A549 (cell line): ENCODE results near the gene UNC13A. TPM values are rescaled to one million over a fixed set of nuclear protein-coding genes. Genes with fewer than 3 reads are reported as not detected.

Experiments used
- ATAC-seq, 2 experiments: fragments of 200-7000 bp in 1 of 2; fragments of >200 bp in 1 of 2; cut with Nextera tagmentation in 1 of 2; cut with Tn5 transposase in 1 of 2; 3 replicates each; pipeline versions ENCODE4 v1.8.0 to v1.9.1; 2018 to 2020; ENCODE audit warnings: mild to moderate bottlenecking in 1 of 2, moderate library complexity in 1 of 2
- CTCF ChIA-PET: fragments of 300-600 bp; sonication (Branson Sonifier 250); formaldehyde crosslinking; extraction: SDS; loops from one replicate; lab custom pipeline; 2021; ENCODE audit warnings: antibody characterized with exemption, inconsistent platforms; lab: Yijun Ruan, JAX
- POLR2A ChIA-PET: fragments of 350-600 bp; formaldehyde crosslinking; extraction: SDS; loops from one replicate; lab custom pipeline; 2021; ENCODE audit warnings: antibody characterized with exemption, inconsistent platforms; lab: Yijun Ruan, JAX
- DNase-seq, 2 experiments: peaks; one replicate each; pipeline versions ENCODE4 v3.0.0 to v3.0.0-alpha.2; 2011 to 2016; ENCODE audit warnings: low read depth in 1 of 2, low spot score in 1 of 2
- FAIRE-seq: peaks from 2 replicates; lab custom pipeline; 2011; peaks lifted over from hg19 to GRCh38; lab: Jason Lieb, UNC
- H3K27ac ChIP-seq, 2 experiments: fragments of >200 bp; sonication (Bioruptor Twin); formaldehyde crosslinking; 3 replicates each; pipeline ENCODE4 v1.5.1; 2016 to 2017
- H3K4me1 ChIP-seq: fragments of >200 bp; sonication (Bioruptor Twin); formaldehyde crosslinking; 3 replicates; pipeline ENCODE4 v1.6.1; 2016
- H3K4me2 ChIP-seq: fragments of >200 bp; sonication (Bioruptor Twin); formaldehyde crosslinking; 3 replicates; pipeline ENCODE4 v1.6.1; 2016
- H3K4me3 ChIP-seq: fragments of >200 bp; sonication (Bioruptor Twin); formaldehyde crosslinking; 3 replicates; pipeline ENCODE4 v1.5.1; 2016
- H3K9me3 ChIP-seq: fragments of >200 bp; sonication (Bioruptor Twin); formaldehyde crosslinking; 3 replicates; pipeline ENCODE4 v1.6.1; 2016
- BCL3 ChIP-seq: fragments of >200 bp; sonication (Bioruptor Twin); formaldehyde crosslinking; IDR thresholded peaks from 3 replicates; pipeline ENCODE4 v1.6.1; 2016
- CBX2 ChIP-seq: fragments of 200-600 bp; sonication (generic); IDR thresholded peaks from 2 replicates; pipeline ENCODE4 v1.6.1; 2016; ENCODE audit warnings: low read depth, mild to moderate bottlenecking, borderline replicate concordance
- EHF ChIP-seq: fragments of 250-450 bp; sonication (Bioruptor Pico); IDR thresholded peaks from 2 replicates; pipeline ENCODE4 v1.5.0; 2020; ENCODE audit warnings: mild to moderate bottlenecking
- FOSL2 ChIP-seq, 2 experiments: fragments of 450-650 bp in 1 of 2; fragments of >200 bp in 1 of 2; sonication (Bioruptor Twin) in 1 of 2; formaldehyde crosslinking; IDR thresholded peaks; 2 replicates each; pipeline versions ENCODE4 v1.5.0 to v1.6.1; 2016 to 2020; ENCODE audit warnings: mild to moderate bottlenecking in 1 of 2, moderate library complexity in 1 of 2
- GATA3 ChIP-seq: IDR thresholded peaks from 2 replicates; pipeline ENCODE4 v1.6.1; 2012; ENCODE audit warnings: borderline replicate concordance
- HDAC2 ChIP-seq: fragments of 200-600 bp; sonication (generic); IDR thresholded peaks from 2 replicates; pipeline ENCODE4 v1.6.1; 2016
- JUN ChIP-seq, 2 experiments: fragments of >200 bp; sonication (Bioruptor Twin); formaldehyde crosslinking; IDR thresholded peaks; 2 replicates in 1 of 2; 3 replicates in 1 of 2; pipeline ENCODE4 v1.6.1; 2016 to 2017
- KDM1A ChIP-seq: fragments of 200-600 bp; sonication (generic); IDR thresholded peaks from 2 replicates; pipeline ENCODE4 v1.6.1; 2016; ENCODE audit warnings: low read depth, mild to moderate bottlenecking
- MAFK ChIP-seq: fragments of 450-650 bp; IDR thresholded peaks from 2 replicates; pipeline ENCODE4 v1.6.1; 2014; ENCODE audit not compliant: partially characterized antibody
- NFE2L2 ChIP-seq: fragments of 150-350 bp; conservative IDR thresholded peaks from 2 replicates; pipeline ENCODE4 v1.6.1; 2014; ENCODE audit warnings: low read length
- NPAS2 ChIP-seq: fragments of 250-450 bp; sonication (Bioruptor Pico); IDR thresholded peaks from 2 replicates; pipeline ENCODE4 v1.8.0; 2022; ENCODE audit warnings: mild to moderate bottlenecking, moderate library complexity, borderline replicate concordance
- NR3C1 ChIP-seq: fragments of >200 bp; sonication (Bioruptor Twin); formaldehyde crosslinking; IDR thresholded peaks from 3 replicates; pipeline ENCODE4 v1.6.1; 2017
- PHF8 ChIP-seq: fragments of 200-600 bp; sonication (generic); IDR thresholded peaks from 2 replicates; pipeline ENCODE4 v1.6.1; 2016; ENCODE audit warnings: low read depth, mild to moderate bottlenecking, antibody characterized with exemption, moderate library complexity, borderline replicate concordance
- POLR2A ChIP-seq: IDR thresholded peaks from 2 replicates; pipeline ENCODE4 v1.6.1; 2012; ENCODE audit warnings: mild to moderate bottlenecking, low read length
- RARB ChIP-seq: fragments of 250-450 bp; sonication (Bioruptor Pico); IDR thresholded peaks from 2 replicates; pipeline ENCODE4 v1.8.0; 2021; ENCODE audit warnings: mild to moderate bottlenecking, moderate library complexity
- RNF2 ChIP-seq: fragments of 200-600 bp; sonication (generic); IDR thresholded peaks from 2 replicates; pipeline ENCODE4 v1.6.1; 2016; ENCODE audit warnings: low read depth, mild to moderate bottlenecking, antibody characterized with exemption, moderate library complexity, borderline replicate concordance
- SMC3 ChIP-seq: fragments of >200 bp; sonication (Bioruptor Twin); formaldehyde crosslinking; IDR thresholded peaks from 3 replicates; pipeline ENCODE4 v1.6.1; 2018; ENCODE audit warnings: inconsistent platforms
- ZC3H11A ChIP-seq: fragments of 450-650 bp; IDR thresholded peaks from 2 replicates; pipeline ENCODE4 v1.6.1; 2014; ENCODE audit warnings: antibody characterized with exemption, mild to moderate bottlenecking
- ZFP36 ChIP-seq: fragments of 450-650 bp; IDR thresholded peaks from 2 replicates; pipeline ENCODE4 v1.6.1; 2014; ENCODE audit warnings: borderline replicate concordance; ENCODE audit not compliant: partially characterized antibody
- WGBS: methylation state at CpG from one replicate; pipeline ENCODE4 v1.1.6; 2017; ENCODE audit errors: missing lambda C conversion rate; 5-methylcytosine and 5-hydroxymethylcytosine counted together
- polyA plus RNA-seq, 4 experiments: library from polyadenylated mRNA; depleted of rRNA in 3 of 4; stranded (reverse); fragments of >200 nt; fragmentation: RNase III in 1 of 4; extraction: RNeasy Plus Mini Kit Qiagen cat#74134 plus additional on column Dnase treatment in 1 of 4; gene quantifications; 2 replicates in 3 of 4; 3 replicates in 1 of 4; pipeline ENCODE4 v1.2.3, GENCODE V29; 2011 to 2017
- TF ChIP-seq, protein P1 (sequence below): fragments of 250-450 bp; sonication (Bioruptor Pico); IDR thresholded peaks from 2 replicates; pipeline ENCODE4 v1.5.0; 2020; ENCODE audit warnings: low read depth, mild to moderate bottlenecking, moderate library complexity
- TF ChIP-seq, protein P2 (sequence below): IDR thresholded peaks from 2 replicates; pipeline ENCODE4 v1.6.1; 2012; ENCODE audit warnings: low read depth, borderline replicate concordance

UNC13A gene
- polyA plus RNA-seq, 2 of the 4 experiments (the other 2 are of a cell fraction): 3.1 to 4.2 TPM

DNA sequence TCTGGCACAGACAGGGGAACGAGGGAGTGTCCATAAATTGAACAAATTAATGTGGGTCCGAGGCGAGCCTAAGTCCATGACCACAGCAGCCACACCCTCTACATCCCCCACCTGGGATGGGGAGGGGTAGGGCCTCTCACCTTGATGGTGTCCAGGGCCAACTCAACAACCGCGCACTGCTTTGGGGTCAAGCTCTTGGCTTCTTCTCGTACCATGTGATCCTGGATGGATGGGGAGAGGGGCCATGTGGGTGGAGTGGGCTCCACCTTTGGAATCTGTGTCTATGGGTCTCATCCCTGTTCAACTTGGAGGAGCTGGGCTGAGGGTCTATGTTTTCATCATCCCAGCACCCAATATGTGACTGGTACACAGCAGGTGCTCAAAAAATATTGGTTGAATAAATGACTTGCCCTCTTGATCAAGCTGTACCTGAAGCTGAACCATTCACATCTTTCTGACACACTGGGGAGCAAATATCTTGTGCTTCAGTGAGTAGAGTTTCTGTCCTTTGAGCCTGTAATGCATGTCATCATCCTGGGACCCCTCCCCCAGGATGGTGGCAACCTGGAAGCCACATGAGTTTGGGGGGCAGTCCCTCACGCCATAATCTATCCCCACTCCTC lies 69.8 kb downstream of the UNC13A start (continued):
- TF ChIP-seq, protein P1, sequence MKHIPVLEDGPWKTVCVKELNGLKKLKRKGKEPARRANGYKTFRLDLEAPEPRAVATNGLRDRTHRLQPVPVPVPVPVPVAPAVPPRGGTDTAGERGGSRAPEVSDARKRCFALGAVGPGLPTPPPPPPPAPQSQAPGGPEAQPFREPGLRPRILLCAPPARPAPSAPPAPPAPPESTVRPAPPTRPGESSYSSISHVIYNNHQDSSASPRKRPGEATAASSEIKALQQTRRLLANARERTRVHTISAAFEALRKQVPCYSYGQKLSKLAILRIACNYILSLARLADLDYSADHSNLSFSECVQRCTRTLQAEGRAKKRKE (CRISPR knock-in tag): no peak
- TF ChIP-seq CBX2 (no peak), NFE2L2 (no peak), BCL3 (no peak), RARB (CRISPR knock-in tag) (no peak)

- DNase-seq (no peak), ATAC-seq (no peak), FAIRE-seq (no peak)
- Histone ChIP-seq H3K9me3 (no peaks in the 10 kb centered on the region), H3K27ac (no peak overlapping the region), H3K4me2 (no peak overlapping the region), H3K4me3 (no peak overlapping the region), H3K4me1 (peaks cover 5% of the 10 kb centered on the region; the same call in 1 of the 3 replicates)
- ChIA-PET POLR2A (interaction anchor here (0.6 kb wide), 1 partner anchor 241 kb away, joined by 4 read pairs; no protein-coding TSS in a partner anchor), CTCF (no interaction called here)
- TF ChIP-seq HDAC2: no peak
- no peak for TF ChIP-seq EHF
- TF ChIP-seq RARB (CRISPR knock-in tag): no peak
- TF ChIP-seq POLR2A: no peak
- no peak for TF ChIP-seq PHF8
- TF ChIP-seq JUN (IDR thresholded peaks at IDR 0.05): no peak
- TF ChIP-seq KDM1A: no peak
- TF ChIP-seq NR3C1: no peak
- no peak for TF ChIP-seq SMC3
- TF ChIP-seq RNF2: no peak
- TF ChIP-seq, protein P2, sequence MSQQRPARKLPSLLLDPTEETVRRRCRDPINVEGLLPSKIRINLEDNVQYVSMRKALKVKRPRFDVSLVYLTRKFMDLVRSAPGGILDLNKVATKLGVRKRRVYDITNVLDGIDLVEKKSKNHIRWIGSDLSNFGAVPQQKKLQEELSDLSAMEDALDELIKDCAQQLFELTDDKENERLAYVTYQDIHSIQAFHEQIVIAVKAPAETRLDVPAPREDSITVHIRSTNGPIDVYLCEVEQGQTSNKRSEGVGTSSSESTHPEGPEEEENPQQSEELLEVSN: no peak
- no peak for TF ChIP-seq NPAS2 (CRISPR knock-in tag)
- TF ChIP-seq MAFK: no peak
- no peak for TF ChIP-seq GATA3
- TF ChIP-seq ZFP36: no peak
- WGBS: 86% methylated on average over 7 of the region's 7 CpGs
These were observed 70.4 kb downstream of the UNC13A start for GRCh38 chr19:17617807-17618192.

- DNase-seq: peak; percentile 36 to 81
- ChIA-PET CTCF (interaction anchor here (1.0 kb wide), 1 partner anchor 10 kb away, joined by 3 read pairs; no protein-coding TSS in a partner anchor), POLR2A (interaction anchor here (0.6 kb wide), 2 partner anchors 242 to 404 kb away, joined by 3 to 4 read pairs; no protein-coding TSS in a partner anchor)
These were observed 71.0 kb downstream of the UNC13A start for GRCh38 chr19:17616961-17617806.

More at GRCh38 chr19:17616961-17617806, 71.0 kb downstream of the UNC13A start:
- Histone ChIP-seq H3K27ac (0 out of 6 replicates have a peak overlapping the region, but pooled peaks of 1 of the 2 experiments have one; percentile 21), H3K4me2 (no peak overlapping the region), H3K9me3 (no peaks in the 10 kb centered on the region), H3K4me1 (peaks cover 5% of the 10 kb centered on the region; the same call in 1 of the 3 replicates), H3K4me3 (no peak overlapping the region)
- TF ChIP-seq FOSL2 (IDR thresholded peaks at IDR 0.05) (no peak), FOSL2 (CRISPR knock-in tag; IDR thresholded peaks at IDR 0.05) (peak; percentile 56), ZC3H11A (no peak), RNF2 (no peak)
- peak; percentile 44 to 51; a peak in 5 of 6 replicates for ATAC-seq
- 69% methylated on average over 19 of the region's 28 CpGs for WGBS
- no peak for FAIRE-seq
